Fibroblast of skin of left quadriceps (primary cell): Measurements from ENCODE around the gene PNMT.

Experiments used
- DNase-seq, 2 experiments: peaks; one replicate each; pipeline ENCODE4 v3.0.0-alpha.2; 2013; ENCODE audit warnings: low read depth in 2 of 2

Gene PNMT, protein sequence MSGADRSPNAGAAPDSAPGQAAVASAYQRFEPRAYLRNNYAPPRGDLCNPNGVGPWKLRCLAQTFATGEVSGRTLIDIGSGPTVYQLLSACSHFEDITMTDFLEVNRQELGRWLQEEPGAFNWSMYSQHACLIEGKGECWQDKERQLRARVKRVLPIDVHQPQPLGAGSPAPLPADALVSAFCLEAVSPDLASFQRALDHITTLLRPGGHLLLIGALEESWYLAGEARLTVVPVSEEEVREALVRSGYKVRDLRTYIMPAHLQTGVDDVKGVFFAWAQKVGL

DNA sequence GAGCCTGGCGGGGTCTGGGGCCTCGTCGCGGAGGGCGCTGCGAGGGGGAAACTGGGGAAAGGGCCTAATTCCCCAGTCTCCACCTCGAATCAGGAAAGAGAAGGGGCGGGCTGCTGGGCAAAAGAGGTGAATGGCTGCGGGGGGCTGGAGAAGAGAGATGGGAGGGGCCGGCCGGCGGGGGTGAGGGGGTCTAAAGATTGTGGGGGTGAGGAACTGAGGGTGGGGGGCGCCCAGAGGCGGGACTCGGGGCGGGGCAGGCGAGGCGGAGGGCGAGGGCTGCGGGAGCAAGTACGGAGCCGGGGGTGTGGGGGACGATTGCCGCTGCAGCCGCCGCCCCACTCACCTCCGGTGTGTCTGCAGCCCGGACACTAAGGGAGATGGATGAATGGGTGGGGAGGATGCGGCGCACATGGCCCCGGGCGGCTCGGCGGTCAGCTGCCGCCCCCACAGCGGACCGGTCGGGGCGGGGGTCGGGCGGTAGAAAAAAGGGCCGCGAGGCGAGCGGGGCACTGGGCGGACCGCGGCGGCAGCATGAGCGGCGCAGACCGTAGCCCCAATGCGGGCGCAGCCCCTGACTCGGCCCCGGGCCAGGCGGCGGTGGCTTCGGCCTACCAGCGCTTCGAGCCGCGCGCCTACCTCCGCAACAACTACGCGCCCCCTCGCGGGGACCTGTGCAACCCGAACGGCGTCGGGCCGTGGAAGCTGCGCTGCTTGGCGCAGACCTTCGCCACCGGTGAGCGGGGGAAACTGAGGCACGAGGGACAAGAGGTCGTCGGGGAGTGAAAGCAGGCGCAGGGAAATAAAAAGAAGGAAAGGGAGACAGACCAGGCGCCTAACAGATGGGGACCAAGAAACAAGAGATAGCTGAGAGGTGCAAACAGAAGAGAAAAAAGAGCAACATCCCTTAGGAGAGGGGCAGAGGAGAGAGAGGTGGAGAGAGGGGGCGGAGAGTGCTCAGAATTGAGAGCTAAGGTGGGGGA lies at the start of gene PNMT:
TSS of gene PNMT (plus strand) at position 509 of the 980 bp plus-strand sequence. CDS start at position 532, 23 bp downstream.
- DNase-seq, result peak in 1 of 2 experiments; percentile 10

DNA sequence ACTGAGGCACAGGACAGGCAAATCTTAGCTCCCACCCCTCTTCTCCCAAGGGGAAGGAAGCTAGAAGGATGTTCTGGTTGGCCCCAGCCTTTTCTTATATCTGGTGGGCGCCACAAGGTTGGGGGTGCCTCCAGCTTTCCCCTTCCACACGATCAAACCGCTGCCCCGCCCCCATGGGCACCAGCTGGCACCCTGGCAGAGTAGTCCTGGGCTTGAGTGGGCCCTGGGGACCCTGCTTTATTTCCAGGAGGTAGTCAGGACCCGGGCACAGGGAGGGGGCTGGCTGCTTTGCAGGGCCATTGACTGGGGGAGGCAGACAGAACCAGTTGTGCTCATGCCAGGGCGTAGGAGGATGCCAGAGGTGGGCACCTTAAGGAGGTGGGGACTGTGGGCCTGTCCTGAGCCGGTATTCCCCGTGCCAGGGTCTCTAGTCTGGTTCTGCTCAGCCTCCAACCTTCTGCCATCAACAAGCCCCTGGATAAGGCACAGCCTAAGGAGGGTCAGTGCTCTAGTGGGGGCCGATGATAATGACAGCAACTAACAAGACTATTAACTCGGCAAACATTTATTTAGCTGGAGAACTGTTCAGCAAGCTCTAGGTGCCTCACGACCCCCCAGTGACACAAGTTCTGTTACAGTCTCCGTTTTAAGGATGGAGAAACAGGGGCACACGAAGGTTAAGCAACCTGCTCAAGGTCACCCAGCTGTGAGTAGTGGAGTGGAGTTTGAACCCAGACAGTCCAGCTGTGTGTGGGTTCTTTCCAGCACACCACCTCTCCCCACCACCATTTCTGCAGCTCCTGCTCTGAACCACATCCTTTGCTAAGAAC lies 49.1 kb upstream of the PNMT start:
- DNase-seq, result no peak

DNA sequence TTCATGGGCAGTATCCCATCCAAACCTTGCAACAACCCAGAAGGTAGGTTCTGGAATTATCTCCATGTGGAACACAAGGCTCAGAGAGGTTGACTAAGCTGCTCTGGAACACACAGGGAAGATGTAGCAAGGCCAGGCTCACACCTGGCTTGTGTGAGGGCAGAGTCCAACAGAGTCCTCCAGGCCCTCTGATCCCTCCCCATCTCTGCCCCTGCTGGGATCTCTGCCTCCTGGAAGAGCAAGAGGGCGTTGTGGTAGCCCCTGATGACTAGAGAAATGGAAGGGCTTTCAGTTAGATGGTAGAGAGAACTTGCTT lies 48.5 kb upstream of the PNMT start:
- no peak for DNase-seq

DNA sequence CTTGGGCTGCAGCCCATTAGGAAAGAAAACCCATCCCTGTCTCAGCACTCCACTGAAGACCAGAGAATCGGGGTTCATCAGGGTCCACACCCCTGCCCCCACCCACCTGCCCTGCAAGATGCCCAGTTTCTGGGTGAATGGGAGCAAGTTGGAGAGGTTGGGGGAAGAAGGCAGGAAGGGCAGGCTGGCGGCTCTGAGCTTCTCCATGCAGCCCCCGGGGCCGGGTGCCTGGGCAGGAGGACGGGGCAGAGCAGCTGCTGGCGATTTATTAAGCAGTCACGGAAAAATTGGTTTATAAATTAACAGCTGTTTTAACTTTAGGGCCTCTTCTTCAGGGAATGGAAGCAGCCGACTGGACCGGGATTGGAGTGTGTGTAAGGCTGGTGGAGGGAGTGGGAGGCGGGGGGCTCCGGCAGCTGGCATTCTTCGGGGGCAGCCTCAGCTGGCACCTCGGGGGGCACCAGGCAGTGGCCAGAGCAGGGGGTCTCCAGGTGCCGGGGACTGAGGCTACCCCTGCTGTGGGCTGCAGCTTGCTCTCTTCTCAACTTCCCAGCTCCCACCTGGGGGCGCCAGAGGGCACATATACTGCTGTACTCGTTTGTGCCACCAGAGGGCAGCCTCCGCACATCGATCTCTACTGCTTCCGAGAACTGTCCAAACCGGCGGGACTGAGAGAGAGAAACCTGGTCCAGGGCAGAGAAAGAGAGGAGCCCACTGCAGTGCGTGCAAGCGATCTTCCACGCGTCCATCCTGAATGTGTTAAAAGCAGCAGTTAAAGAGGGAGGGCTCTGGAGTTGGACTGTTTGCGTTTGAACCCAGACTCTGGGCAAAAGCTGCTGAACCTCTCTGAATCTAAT lies 46.5 kb upstream of the PNMT start:
- DNase-seq, result peak; percentile 52 to 56

DNA sequence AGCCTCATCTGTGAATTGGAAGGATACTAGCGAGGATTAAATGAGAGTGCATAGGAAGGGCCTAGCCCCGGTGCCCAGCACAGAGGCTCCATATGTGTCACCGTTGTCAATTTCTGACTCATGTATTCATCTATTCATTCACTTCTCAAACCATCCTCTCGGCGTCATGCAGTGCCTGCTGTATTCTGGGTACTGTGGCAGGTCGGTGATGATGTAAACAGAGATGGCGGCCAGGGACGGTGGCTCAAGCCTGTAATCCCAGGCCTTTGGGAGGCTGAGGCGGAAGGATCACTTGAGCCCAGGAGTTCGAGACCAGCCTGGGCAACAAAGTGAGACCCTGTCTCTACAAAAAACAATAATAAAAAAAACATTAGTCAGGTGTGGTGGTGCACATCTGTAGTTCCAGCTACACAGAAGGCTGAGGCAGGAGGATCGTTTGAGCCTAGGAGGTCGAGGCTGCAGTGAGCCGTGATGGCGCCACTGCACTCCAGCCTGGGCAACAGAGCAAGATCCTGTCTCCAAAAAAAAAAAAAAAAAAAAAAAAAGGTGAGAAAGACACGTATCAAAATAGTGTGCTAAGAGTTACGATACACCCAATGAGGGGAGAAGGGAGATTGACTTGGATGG lies 45.8 kb upstream of the PNMT start:
- DNase-seq, result no peak

DNA sequence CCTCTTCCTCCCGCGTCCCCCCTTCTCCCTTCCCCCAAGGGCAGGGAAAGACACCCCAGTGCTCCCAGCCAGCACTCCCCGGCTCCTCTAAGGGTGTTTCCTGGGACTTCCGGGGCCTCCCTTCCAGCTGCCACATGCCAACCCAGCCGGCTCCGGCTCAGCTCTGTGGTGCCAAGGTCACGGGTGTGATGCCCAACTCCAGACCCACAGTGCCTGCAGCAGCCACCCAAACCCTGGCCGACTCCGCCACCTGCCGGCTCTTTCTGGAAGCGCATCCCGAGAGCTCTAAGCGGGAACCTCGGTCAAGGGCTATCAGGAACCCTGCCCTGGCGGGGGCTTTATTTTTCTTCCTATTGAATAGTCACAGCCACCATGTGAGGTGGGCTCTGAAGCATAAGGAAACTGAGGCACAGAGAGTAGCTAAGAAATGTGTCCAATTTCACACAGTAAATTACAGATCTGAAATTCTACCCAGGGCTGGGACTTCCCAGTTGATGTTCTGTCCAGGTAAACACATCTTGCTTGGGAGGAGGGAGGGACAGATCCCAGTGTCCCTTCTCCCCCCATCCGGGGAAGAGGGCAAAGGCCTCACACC lies 44.8 kb upstream of the PNMT start:
- DNase-seq, result peak in 1 of 2 experiments; percentile 21

DNA sequence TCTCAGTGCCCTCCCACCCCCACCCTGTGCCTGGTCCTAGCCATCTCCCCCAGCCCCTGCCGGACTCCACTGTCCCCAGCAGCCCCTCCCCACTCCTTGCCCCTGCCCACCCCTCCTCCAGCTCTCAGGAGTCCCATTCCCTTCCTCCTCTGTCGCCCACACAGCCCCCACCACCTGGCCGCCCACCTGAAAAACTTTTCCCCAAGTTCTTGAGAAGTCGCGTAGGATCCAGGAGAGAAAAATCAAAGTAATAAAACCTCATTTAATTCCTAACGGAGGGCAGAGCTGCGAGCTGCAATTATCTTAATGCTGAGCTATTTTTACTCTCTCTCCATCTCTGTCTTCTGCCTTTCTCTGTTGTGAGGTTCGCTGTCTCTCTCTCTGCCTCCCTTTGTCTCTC lies 43.9 kb upstream of the PNMT start:
- DNase-seq, result no peak

DNA sequence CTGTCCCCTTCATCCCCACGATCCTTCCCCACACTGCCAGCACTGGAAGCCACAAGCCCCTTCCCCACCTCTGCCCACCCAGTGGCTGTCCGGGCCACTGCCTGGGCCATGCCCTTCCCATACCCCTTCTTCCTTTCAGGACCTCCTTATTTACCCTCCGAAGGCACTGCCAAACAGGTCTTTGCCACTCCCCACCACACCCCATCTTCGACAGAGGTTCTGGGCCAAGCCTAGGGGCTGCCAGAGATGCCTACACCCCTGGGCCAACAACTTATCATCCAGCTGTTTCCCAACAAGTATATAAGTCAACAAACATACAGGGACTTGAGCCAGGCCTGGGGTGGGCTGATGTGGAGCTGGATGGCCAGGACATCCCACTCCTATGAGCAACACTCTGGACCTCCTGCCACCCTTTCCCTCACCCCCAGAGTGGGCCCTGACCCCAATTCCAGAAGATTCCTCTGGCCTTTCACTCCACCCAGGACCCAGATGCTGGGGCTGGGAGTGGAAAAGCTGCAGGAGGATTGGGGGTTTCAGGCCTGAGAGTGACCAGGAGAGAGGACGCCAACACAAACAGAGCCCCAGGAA lies 43.0 kb upstream of the PNMT start:
- no peak for DNase-seq

DNA sequence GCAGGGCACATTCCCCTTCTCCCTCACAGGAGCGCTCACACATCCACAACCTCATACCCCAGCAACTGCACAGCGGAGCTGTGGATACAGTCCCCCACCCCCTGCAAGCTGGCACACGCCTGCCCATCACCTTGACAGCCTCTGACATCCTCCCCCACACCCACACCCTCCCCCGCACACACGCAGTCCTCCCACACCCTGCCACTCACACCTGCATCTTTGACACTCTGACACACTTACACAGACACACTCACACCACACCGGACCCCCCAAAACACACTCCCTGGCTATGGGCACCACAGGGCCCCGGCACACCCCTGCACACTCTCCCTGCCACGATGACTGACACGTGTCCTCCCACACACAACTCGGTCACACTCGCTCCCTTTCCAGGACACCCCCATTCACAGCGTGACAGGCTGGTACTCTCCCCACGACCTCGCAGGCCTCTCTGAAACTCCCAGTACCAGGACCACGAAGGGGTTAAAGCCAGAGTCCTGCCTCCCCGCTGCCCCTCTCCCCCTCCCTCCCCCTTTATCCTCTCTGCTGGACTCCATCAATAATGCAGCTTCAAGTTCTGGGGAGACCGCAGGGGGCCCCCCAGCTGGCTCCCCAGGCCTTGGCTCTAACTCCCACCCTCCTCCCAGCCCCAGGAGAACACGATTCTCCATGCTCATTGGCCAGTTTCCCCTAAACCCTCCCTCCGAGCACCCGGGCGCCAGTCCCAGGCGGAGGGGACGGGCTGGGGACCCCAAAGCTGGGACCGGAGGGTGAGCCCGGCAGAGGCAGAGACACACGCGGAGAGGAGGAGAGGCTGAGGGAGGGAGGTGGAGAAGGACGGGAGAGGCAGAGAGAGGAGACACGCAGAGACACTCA lies 41.8 kb upstream of the PNMT start, which contains the start of gene PPP1R1B:
TSS of gene PPP1R1B (plus strand) at position 782 of the 876 bp plus-strand sequence. CDS start 441 bp downstream, outside the sequence.
- no peak for DNase-seq

DNA sequence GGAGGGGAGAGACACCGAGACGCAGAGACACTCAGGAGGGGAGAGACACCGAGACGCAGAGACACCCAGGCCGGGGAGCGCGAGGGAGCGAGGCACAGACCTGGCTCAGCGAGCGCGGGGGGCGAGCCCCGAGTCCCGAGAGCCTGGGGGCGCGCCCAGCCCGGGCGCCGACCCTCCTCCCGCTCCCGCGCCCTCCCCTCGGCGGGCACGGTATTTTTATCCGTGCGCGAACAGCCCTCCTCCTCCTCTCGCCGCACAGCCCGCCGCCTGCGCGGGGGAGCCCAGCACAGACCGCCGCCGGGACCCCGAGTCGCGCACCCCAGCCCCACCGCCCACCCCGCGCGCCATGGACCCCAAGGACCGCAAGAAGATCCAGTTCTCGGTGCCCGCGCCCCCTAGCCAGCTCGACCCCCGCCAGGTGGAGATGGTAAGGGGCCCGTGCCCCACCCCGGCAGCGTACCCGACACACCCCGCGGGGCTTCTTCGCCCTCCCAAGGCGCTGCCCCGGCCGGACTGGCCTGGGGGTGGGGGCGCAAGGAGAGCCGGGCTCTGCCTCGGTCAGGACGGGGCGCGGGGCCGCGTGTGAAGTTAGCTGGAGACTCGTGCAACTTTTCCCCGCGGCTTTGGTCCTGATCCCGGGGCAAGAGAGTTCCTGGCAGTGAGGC lies 41.1 kb upstream of the PNMT start:
- no peak for DNase-seq

DNA sequence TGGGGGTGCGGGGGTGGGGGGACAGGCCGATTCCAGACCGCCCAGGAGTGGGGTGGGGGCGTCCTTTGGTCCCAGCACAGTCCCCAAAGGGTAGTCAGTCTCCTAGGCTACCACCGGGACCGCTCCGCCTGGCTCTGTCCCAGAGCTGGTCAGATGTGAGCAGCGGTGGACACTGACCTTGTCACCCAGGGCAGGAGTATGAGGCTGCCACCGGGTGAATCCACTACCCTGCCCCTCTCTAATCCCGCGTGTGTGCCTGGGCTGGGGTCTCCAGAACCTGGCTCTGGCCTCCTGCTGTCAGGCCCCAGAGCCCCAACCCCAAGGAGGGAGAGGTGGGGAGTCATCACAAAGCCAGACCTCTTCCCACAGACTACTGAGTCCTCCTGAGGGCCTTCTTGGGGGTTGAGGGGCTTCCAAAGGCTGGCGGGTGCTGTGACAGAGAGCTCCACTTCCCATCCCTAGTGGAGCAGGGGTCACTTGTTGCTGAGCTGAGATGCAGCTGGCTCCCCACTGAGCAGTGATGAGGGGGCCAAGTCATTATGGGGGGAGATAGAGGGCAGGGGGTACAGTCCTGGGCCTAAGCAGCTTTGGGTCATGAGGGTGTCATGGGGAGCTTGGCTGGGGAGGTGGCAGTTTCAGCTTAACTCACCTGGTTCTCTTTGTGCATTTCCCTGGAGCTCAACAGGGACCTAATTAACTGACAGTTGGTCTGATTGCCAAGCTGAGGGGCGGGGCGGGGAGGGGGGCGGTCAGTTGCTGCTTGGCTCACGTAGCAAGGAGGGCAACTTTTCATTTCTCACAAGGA lies 40.3 kb upstream of the PNMT start:
- DNase-seq, result no peak

DNA sequence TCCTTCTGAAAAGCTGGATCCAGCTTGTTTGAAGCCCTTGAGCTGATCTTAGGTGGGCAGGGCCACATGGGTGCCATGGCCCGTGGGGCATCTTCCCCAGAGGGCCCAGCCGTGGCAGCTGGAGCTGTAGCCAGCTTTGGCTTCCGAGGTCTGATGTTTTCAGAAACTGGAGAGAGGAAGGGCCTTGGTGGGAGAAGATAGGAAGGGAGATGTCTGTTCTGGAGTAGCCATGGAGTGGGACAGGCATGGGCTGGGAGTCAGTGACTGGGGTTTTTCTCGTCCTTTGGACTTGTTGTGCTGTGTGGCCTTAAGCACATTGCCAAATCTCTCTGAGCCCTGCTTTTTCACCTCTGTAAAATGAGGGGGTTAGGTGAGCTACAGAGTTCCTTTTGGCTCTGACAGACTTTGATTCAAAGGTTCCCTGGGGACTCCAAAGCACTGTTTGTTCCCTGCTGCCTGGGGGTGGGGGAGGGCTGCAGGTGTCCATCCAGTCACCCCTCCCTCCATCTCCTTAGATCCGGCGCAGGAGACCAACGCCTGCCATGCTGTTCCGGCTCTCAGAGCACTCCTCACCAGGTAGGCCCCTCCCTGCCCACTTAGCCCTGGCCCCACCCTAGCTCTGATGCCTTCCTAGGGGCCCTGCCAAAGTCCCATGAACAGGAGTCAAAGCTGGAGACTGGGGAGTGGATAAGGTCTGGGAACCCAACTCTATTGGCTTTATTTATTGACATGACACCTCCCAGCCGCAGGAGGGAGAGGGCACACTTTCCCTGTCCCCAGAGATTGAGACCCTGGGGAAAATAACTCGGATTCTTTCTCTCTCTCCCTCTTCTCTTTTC lies 39.4 kb upstream of the PNMT start:
- DNase-seq, result no peak

DNA sequence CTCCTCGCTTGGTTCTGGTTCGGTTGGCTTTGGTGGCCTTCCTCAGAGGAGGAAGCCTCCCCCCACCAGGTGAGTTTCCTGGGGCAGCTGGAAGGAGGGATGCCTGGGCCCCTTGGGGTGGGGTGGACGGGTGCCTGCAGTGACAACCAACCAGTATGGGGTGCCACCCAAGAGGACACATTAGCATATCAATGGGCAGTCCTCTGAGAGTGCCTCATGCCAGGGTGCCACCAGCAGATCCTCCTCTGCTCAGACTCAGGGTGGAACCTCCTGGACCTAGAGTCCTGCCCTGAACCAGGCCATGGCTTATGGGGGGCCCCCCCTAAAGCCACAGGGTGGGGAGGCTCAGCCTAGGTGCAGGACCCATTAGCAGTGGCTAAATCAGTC lies 38.8 kb upstream of the PNMT start:
- no peak for DNase-seq

DNA sequence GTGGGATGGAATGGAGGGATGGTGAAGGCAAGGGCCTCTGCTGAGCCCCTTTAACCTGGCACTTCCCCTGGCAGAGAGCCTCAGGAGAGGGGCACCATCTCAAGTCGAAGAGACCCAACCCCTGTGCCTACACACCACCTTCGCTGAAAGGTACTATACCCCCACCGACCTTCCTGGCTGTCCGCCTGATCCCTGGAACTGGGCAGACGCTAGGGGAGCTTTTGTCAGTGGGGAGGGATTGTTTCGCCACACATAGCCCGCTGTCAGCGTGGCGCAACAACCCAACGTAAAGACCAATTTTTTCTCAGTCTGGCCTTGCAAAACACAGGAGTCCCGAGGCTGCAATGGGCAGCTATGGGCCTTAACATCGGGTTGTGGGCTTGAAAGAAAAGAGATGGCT lies 38.4 kb upstream of the PNMT start:
- DNase-seq, result no peak

DNA sequence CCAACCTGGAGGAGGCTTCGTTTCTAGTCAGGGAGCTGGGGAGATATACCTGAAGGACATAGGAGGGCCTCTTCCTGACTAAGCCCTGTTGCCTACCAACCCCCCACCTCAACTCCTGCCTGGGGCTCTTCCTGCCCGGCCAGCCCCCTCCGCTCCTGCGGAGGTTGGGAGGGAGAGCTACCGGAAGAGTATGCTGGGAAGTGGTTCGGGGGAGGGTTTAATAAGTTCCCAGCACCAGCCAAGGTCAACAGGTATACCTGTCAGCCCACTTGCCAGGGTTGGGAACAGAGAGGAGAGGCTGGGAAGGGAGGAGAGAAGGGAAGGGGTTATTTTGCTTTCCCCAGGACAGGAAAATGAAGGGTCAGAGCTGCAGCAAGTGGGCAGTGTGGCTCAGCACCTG lies 36.9 kb upstream of the PNMT start:
- DNase-seq, result no peak

DNA sequence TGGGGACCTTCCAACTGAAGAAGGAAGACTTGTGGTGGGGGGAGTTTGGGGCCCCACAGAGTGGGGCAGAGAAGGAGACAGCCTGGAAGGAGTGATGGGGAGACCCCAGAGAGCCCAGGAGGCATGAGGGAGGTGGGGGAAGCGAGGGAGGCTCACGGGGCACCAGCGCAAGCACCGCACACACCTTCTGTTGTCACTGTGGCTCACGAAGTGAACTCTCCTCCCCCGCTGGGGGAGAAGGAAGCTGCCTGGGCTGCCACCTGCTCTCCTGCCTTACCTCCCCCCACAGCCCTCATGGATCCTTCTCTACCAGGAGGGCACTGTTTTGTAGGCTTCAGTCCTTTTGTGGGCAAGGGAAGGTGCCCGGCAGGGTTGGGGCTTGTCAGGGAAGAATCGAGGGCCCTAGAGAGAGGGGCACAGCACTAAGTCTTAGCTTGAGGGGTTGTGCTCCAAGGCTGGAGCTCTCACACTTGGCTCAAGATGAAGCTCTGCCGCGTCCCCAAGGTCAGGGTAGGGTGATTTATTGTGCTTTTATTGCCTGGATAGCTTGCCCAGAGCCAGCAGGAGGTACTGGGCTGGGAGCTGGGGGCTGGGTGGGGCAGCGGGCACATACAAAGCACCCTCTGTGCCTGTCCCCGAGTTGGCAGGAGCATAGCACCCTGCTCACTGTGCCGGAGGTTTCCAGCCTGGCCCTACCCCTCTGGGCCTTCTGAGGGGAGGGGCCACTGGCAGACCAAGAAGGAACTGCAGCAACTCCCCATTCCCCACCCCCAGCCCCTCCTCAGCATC lies 35.9 kb upstream of the PNMT start:
- DNase-seq, result no peak
